Measurements from ENCODE around the gene KCNK10.
A peak's percentile ranks its signal among the peaks of the same experiment; 100 is the strongest.

KCNK10 gene, protein sequence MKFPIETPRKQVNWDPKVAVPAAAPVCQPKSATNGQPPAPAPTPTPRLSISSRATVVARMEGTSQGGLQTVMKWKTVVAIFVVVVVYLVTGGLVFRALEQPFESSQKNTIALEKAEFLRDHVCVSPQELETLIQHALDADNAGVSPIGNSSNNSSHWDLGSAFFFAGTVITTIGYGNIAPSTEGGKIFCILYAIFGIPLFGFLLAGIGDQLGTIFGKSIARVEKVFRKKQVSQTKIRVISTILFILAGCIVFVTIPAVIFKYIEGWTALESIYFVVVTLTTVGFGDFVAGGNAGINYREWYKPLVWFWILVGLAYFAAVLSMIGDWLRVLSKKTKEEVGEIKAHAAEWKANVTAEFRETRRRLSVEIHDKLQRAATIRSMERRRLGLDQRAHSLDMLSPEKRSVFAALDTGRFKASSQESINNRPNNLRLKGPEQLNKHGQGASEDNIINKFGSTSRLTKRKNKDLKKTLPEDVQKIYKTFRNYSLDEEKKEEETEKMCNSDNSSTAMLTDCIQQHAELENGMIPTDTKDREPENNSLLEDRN

DNA sequence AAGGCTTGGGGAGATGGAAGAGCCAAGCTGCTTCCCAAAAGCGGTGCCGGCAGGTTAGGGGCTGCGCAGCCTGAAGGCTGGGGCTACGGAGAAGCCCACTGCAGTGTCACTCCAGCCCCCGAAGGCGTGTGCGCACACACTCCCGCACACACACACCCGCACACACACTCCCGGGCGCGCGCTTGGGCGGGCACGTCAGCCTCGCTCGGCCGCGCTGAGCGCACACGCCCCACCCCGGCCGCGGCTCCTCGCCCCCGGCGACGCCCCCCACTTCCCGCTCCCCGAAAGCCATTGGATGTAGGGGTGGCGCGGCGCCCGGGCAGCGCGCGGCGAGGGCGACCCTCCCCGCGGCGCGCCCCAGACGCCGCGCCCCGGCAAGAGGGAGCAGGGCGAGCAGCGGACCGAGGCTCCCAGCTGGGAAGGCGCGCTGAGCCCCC lies at the start of gene KCNK10:
KCNK10 (minus strand) TSS at position 184 of the 437 bp plus-strand sequence. CDS start 471 bp downstream, outside the sequence.
- DNase-seq (ENCODE audit: low spot score) = peak; percentile 7

DNA sequence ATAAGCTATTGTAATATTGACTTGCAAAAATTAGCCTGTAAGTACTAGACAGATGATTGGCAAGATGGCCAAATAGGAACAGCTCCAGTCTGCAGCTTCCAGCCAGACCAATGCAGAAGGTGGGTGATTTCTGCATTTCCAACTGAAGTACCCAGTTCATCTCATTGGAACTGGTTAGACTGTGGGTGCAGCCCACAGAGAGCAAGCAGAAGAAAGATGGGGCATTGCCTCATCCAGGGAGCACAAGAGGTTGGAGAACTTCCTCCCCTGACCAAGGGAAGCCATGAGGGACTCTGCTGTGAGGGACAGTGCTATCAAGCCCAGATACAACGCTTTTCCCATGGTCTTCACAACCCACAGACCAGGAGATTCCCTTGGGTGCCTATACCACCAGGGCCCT lies 46.4 kb upstream of the KCNK10 start:
- DNase-seq (ENCODE audit: low spot score) = no peak

GRCh38 chr14:88364710-88365413 lies 41.8 kb upstream of the KCNK10 start:
- DNase-seq (ENCODE audit: low spot score) = no peak

DNA sequence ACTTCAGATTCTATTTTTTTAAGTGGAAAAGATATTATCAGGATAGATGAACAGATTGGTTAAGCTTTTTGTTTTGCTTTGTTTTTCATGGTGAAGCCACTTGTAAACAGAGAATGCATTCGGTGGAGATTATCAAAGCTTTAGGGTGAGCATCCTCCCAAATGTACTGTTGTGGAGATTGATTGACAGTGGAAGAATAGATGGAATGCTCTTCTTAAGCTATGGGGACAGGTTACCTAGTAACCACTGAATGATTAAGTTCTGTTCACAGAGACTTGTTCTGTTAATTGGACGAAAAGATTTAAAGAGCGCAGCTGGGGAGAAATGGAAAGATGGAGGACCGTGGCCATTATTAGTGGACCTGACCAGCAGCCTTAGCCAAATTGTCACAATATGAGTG lies 40.6 kb upstream of the KCNK10 start:
- no peak for DNase-seq (ENCODE audit: low spot score)

DNA sequence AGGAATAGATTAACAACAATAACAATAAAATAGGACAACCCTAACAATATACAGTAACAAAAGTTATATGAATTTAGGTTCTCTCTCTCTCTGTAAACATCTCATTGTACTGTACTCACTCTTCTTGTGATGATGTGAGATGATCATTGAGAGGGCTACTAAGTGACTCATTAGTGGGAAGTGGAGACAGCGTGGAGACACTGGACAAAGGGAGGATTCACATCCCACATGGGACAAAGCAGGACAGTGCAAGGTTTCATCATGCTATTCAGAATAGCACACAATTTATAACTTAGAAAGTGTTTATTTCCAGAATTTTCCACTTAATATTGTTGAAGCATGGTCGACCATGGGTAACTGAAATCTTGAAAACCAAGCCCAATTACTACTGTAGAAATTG lies 36.4 kb upstream of the KCNK10 start:
- DNase-seq (ENCODE audit: low spot score) = no peak

GRCh38 chr14:88354358-88354757 lies 31.3 kb upstream of the KCNK10 start:
- no peak for DNase-seq (ENCODE audit: low spot score)

GRCh38 chr14:88352698-88353097 lies 29.6 kb upstream of the KCNK10 start:
- no peak for DNase-seq (ENCODE audit: low spot score)

DNA sequence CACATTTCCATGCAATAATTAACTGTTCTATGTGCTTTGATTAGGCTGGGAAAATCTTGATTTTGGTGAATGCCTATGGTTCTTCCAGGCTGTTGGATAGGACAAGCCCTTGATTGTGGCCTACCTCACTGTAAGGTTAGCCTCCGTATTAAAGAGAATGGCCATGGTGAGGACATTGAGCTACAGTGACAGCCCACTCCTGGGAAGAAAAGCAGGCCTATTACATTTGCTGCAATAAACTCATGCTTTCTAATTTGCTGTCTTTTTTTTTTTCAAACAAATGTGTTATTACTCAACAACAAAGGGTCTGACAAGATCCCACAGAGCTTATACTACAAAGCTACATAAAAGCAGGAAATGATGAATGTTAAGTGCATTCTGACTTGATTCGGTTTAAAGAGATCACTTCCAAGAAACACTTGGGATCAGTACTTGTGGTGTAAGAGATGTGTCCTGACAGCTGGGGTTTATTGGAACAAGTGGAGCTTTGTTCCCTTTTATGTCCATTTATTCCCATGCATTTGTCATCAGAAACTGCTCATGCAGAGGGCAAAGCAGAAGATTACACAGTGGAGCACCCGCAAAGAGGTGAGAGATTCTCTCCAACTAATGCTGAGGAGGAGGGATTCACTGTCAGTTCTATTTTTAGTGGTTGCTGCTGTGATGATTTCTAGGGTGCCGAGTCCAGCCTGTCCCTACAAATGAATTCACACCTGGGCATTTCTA lies 29.1 kb upstream of the KCNK10 start:
- no peak for DNase-seq (ENCODE audit: low spot score)

DNA sequence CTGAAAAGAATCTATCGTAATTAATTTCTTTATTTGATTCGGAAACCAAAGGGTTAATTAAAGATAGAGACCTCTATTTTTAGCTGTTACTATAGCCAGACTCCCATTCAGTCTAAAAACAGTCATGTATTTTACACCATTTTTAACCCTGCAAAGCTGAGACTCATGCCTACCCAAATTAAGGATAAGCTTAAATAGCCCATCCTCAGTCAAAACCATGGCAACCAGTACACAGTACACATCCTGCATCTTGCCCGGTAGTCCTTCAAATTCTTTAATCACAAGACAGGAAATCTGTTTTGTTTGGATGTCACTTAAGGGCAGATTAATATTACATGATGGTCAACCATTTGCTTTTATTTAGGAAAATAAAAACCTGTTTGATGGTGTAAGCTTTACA lies 25.5 kb upstream of the KCNK10 start:
- DNase-seq (ENCODE audit: low spot score) = no peak

- no peak for DNase-seq (ENCODE audit: low spot score)
Observed at GRCh38 chr14:88346048-88346639, 23.1 kb upstream of the KCNK10 start.

DNA sequence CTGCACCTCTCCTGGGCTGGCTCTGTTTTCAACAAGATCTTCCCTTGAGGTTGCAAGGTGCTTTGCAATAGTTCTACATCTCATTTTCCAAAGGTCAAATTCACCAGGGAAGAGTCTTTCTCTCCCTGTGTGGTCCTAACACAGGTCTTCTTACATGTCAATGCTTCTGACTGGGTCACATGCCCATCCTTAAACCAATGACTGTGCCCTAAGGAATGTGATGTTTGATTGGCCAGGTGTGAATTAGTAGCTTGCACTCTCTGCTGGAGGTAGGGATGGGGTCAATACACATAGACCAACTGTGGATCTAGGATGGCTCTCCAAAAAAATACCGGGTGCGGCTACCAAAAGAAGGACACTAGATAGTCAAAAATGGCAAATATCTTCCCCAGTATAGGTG lies 19.9 kb upstream of the KCNK10 start:
- DNase-seq (ENCODE audit: low spot score) = no peak

DNA sequence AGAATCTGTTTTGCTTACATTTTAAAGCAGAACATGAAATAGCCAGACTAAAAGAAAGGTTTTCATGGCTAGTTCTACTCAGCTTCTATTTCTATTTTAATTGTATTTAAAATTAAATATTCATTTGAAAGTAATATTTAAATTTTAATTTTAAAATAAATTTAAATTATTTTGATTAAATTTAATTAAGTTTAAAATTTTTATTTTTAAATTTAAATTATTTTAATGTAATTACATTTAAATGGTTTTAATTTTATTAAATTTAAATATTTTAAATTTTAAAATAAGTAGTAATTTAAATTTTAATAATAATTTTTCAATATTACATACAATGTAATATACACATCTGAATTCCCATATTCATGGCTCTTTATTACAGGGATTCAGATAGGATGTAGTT lies 17.3 kb upstream of the KCNK10 start:
- DNase-seq (ENCODE audit: low spot score) = no peak

DNA sequence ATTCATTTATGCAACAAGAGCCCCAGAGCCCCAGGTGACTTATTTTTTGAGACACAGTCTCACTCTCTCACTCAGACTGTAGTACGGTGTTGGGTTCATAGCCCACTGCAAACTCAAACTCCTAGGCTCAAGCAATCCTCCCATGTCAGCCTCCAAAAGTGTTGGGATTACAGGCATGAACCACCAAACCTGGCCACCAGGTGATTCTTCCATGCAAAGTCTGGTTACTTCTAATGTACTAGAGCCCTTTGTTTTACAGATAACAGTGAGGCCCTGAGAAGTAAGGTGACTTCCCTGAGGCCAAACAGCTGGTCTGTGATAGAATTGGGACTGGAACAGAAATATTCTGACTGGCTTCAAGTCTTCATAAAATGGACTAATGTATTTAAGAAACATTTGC lies 10.0 kb upstream of the KCNK10 start:
- DNase-seq (ENCODE audit: low spot score) = no peak

GRCh38 chr14:88327497-88327896 lies 4.4 kb upstream of the KCNK10 start:
- DNase-seq (ENCODE audit: low spot score) = no peak

DNA sequence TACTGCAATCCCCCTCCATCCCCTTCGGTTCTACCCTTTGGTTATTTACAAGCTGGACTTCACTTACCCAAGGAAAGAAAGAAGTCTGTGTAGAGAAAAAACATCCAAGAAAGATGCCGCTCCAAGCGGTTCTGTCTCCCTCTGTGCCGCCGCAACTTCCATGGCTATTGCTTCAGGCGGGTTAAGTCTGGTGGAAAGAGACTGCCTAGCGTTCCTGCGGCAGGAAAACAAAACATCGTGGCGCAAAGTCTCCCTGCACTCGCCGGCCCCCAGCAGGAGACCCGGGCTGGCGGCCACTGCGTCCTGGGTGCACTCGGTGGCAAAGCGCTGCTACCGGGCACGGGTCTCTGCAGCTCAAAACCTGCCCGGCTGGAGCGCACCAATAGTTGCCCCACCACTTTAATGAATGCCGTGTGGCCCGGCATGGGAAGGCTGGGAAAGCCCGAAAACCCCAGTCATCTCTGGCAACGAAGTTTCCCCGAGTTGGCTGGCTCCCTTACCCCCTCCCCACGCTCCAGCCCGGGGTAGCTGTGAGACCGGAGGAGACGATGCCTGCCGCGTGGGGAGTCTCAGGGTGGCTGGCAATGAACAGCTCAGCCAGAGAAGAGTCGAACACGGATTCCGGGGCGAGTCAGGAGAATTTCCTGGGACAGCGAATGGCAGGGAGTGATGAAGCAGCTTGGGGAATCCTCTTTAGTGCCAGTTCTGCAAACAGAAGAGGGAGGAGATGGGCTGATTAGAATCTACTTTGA lies 3.5 kb upstream of the KCNK10 start:
- DNase-seq (ENCODE audit: low spot score) = peak; percentile 11

DNA sequence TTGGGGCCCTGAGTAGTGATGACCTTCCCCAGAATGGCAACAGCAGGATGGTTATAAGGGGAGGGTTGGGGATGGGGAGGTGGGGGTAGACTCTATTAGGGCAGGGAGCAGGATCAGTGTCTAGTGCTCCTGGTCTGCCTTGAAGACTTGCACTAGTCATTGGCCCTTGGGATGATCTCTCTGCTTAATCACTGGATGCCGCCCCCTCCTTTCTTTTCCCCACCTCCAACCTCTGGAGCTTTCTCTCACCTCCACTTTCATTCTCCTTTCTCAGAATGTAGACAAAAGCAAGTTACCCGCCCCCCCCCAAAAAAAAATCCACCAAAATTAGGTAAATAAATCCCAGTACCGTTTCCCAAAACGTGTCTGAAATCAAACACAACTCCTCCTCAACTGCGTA lies 2.8 kb upstream of the KCNK10 start:
- DNase-seq (ENCODE audit: low spot score) = no peak

DNA sequence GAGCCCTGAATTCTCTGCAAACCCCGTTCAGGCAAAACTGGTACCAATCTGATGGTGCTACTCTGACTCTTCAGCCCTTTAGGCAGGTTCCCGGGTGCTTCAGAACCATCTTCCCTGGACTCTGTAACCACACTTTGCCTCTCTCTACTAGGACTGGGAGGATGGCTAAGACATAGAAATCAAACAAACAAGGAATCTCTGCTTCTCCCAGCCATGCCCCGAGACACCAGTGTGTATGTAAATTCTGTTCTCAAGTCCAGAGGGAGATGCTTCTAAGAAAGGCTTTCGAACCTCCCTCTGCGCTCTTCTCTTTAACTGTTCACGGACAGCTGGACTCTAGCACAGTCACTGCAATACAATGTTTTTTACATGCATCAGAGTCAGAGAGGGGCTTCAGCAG lies 1.9 kb upstream of the KCNK10 start:
- DNase-seq (ENCODE audit: low spot score) = no peak

DNA sequence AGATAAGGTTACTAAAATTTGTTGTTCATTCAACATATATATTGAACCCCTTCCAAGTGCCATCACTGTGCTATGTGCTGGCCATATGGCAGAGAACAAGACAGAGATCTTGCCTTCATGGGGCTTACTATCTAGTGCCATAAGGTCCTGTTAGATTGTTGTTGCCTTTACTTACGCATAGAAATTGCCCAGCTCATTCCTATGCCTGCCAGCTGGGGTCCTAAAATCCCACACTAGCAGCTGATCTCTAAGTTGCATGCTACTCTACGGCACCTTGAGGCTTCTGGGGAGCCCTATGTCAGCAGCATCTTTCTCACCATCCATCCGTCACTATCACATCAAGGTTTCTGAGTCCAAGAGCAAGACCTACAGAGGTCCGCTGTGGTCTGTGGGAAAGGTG lies 1.4 kb upstream of the KCNK10 start:
- no peak for DNase-seq (ENCODE audit: low spot score)

DNA sequence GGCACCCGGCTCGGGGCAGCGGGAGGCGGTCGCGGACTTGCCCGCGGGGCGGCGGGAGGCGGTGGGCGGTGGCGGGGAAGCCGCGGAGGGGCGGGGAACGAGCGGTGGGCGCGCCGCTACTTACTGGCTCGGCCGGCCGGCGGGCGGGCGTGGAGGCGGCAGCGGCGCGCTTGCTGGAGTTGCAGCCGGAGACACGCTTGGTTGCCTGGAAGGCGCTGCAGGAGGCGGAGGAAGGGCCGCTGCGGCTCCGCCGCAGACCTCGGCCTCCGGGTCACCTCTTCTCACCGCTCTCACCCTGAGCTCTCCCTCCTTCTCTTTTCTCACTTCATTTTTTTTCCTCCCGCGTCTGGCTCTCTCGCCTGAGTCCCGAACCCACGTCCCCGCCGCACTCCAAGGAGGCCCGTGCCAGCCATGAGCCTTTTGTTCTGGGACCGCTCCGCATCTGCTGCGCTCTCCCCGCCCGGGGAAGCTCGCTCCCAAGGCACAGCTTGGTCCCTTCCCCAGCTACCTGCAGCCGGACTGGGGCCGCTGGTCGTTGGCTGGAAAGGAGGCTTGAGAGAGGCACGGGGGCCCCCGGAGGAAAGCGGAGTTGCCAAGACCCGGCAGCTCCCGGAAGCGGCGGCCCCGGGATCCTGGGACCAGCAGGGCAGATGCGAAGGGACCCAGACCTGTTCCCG lies 592 bp upstream of the KCNK10 start:
- DNase-seq (ENCODE audit: low spot score) = peak; percentile 36

GRCh38 chr14:88322504-88323085 lies 474 bp downstream of the KCNK10 start:
- DNase-seq (ENCODE audit: low spot score) = peak; percentile 13

Measured in GM03348 (cell line).